ENCODE measurements around the gene AK9. TPM values are rescaled to one million over a fixed set of nuclear protein-coding genes. Genes with fewer than 3 reads are reported as not detected.
A peak's percentile ranks its signal among the peaks of the same experiment; 100 is the strongest.
"Not testable (repeated sequence)": the region's sequence is repeated elsewhere in the genome, so short reads cannot be mapped to it uniquely, and the experiment has no call there.

Gene AK9
- total and polyA plus RNA-seq, 10 of the 15 experiments (the other 5 are each of a cell fraction or from before 2014, with no cell fraction given) = 2.1 to 7.4 (median 4.2) TPM

- TF ChIP-seq, protein P1, sequence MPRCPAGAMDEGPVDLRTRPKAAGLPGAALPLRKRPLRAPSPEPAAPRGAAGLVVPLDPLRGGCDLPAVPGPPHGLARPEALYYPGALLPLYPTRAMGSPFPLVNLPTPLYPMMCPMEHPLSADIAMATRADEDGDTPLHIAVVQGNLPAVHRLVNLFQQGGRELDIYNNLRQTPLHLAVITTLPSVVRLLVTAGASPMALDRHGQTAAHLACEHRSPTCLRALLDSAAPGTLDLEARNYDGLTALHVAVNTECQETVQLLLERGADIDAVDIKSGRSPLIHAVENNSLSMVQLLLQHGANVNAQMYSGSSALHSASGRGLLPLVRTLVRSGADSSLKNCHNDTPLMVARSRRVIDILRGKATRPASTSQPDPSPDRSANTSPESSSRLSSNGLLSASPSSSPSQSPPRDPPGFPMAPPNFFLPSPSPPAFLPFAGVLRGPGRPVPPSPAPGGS (IDR thresholded peaks at IDR 0.05; ENCODE audit: borderline replicate concordance, insufficient read depth, low read depth, low read length, poor library complexity, severe bottlenecking) = no peak
These were observed 4.3 kb downstream of the AK9 start (continued) for GRCh38 chr6:109686566-109687265.

DNA sequence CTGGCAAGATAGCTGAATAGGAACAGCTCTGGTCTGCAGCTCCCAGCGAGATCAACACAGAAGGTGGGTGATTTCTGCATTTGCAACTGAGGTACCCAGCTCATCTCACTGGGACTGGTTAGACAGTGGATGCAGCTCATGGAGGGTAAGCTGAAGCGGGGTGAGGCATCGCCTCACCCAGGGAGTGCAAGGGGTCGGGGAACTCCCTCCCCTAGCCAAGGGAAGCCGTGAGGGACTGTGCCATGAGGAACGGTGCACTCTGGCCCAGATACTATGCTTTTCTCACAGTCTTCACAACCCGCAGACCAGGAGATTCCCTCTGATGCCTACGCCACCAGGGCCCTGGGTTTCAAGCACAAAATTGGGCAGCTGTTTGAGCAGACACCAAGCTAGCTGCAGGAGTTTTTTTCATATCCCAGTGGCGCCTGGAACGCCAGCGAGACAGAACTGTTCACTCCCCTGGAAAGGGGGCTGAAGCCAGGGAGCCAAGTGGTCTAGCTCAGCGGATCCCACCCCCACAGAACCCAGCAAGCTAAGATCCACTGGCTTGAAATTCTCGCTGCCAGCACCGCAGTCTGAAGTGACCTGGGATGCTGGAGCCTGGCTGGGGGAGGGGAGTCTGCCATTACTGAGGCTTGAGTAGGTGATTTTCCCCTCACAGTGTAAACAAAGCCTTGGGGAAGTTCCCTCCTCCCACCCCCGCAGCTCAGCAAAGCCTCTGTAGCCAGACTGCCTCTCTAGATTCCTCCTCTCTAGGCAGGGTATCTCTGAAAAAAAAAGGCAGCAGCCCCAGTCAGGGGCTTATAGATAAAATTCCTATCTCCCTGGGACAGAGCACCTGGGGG, 12.1 kb downstream of the AK9 start:
- H4K20me1 ChIP-seq (ENCODE audit: control insufficient read depth, insufficient read depth); BruUV-seq (replicated peaks); H3K79me2 ChIP-seq (ENCODE audit: control insufficient read depth, insufficient read depth, low read length); H2AFZ ChIP-seq (ENCODE audit: control insufficient read depth, low read depth, low read length); DNase-seq (ENCODE audit: low read depth, low spot score); H3K4me1 ChIP-seq (ENCODE audit: control insufficient read depth, insufficient read depth, low read length); H3K4me2 ChIP-seq (ENCODE audit: control insufficient read depth, insufficient read depth); H3K9ac ChIP-seq (ENCODE audit: control insufficient read depth, insufficient read depth, low read length); intact Hi-C loops (cut with micrococcal nuclease; ENCODE audit: unreplicated experiment); H3K27me3 ChIP-seq (replicated peaks in 1 of 2; ENCODE audit: control insufficient read depth in 2 of 2, insufficient read depth in 2 of 2, low read length in 1 of 2); H3K9me3 ChIP-seq (replicated peaks; ENCODE audit: control insufficient read depth, insufficient read depth, low read length); FAIRE-seq; H3K4me3 ChIP-seq; in situ Hi-C loops (cut with MboI); H3K36me3 ChIP-seq (ENCODE audit: control insufficient read depth in 2 of 2, insufficient read depth in 2 of 2, low read length in 1 of 2); H3K27ac ChIP-seq (ENCODE audit: control insufficient read depth, insufficient read depth): not testable (repeated sequence)
- SMC1A ChIA-PET (ENCODE audit: uncharacterized antibody, unreplicated experiment) = interaction anchor here (0.7 to 1.8 kb wide), 4 partner anchors 9 to 361 kb away, joined by 3 to 6 read pairs (median 4); partner anchors contain the start of genes AK9 and FIG4
- WGBS (ENCODE audit: insufficient coverage, insufficient replicate concordance, low lambda C conversion rate, missing lambda C conversion rate) = 69% methylated on average over 14 of the region's 15 CpGs
- RAD21 ChIA-PET (ENCODE audit: unreplicated experiment) = interaction anchor here (1.2 to 1.7 kb wide), 2 partner anchors 12 to 14 kb away, joined by 4 to 5 read pairs; partner anchors contain the start of genes AK9 and FIG4
- POLR2A ChIA-PET = interaction anchor here (0.6 kb wide), 1 partner anchor 38 kb away, joined by 3 read pairs; no protein-coding TSS in a partner anchor
- CTCF ChIA-PET = interaction anchor here (2.0 kb wide), 1 partner anchor 360 kb away, joined by 8 read pairs; no protein-coding TSS in a partner anchor
- TF ChIP-seq, protein P2, sequence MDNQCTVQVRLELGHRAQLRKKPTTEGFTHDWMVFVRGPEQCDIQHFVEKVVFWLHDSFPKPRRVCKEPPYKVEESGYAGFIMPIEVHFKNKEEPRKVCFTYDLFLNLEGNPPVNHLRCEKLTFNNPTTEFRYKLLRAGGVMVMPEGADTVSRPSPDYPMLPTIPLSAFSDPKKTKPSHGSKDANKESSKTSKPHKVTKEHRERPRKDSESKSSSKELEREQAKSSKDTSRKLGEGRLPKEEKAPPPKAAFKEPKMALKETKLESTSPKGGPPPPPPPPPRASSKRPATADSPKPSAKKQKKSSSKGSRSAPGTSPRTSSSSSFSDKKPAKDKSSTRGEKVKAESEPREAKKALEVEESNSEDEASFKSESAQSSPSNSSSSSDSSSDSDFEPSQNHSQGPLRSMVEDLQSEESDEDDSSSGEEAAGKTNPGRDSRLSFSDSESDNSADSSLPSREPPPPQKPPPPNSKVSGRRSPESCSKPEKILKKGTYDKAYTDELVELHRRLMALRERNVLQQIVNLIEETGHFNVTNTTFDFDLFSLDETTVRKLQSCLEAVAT (IDR thresholded peaks at IDR 0.05) = peak; percentile 32; the same call in 1 of the 2 replicates
- TF ChIP-seq YY1 (IDR thresholded peaks at IDR 0.05; ENCODE audit: low read depth, low read length) (0 out of 2 replicates have a peak, but pooled peaks have one; percentile 40), EGR1 (IDR thresholded peaks at IDR 0.05; ENCODE audit: borderline replicate concordance in 1 of 2, low read depth in 2 of 2, low read length in 2 of 2) (peak in 1 of 2 experiments; percentile 55; a peak in 2 of 3 replicates)
- ATAC-seq = peak; percentile 95

Data from GM12878 (cell line).